GM10266 (cell line): ENCODE results near the gene DENND10.

Experiments used
- DNase-seq: peaks from one replicate; pipeline ENCODE4 v3.0.0; 2012; ENCODE audit errors: extremely low spot score
- CTCF ChIP-seq: IDR thresholded peaks from 2 replicates; pipeline ENCODE4 v1.5.1; 2012; ENCODE audit warnings: mild to moderate bottlenecking, low read depth; ENCODE audit not compliant: control insufficient read depth, insufficient read depth; ENCODE audit errors: missing control alignments

Gene DENND10

GRCh38 chr10:119113751-119114732, 10.1 kb downstream of the DENND10 start:
- TF ChIP-seq CTCF, result no peak
- no peak for DNase-seq

- no peak for TF ChIP-seq CTCF
- DNase-seq, result no peak
These were observed 12.0 kb downstream of the DENND10 start for GRCh38 chr10:119115926-119116325.

GRCh38 chr10:119116326-119116951, 12.5 kb downstream of the DENND10 start:
- no peak for TF ChIP-seq CTCF
- DNase-seq, result no peak

- DNase-seq, result no peak
- no peak for TF ChIP-seq CTCF
These were observed 14.3 kb downstream of the DENND10 start for GRCh38 chr10:119118231-119118630.

- TF ChIP-seq CTCF, result no peak
- DNase-seq, result no peak
These were observed 15.5 kb downstream of the DENND10 start for GRCh38 chr10:119119400-119119799.

GRCh38 chr10:119120413-119120867, 16.5 kb downstream of the DENND10 start:
- no peak for TF ChIP-seq CTCF
- peak; percentile 59 for DNase-seq

- no peak for TF ChIP-seq CTCF
- DNase-seq, result no peak
These were observed 17.0 kb downstream of the DENND10 start for GRCh38 chr10:119120875-119121274.
